Hematopoietic multipotent progenitor cell (in vitro differentiated cells): ENCODE data around the gene TSTD1. TPM values are rescaled to one million over a fixed set of nuclear protein-coding genes. Genes with fewer than 3 reads are reported as not detected.
A peak's percentile ranks its signal among the peaks of the same experiment; 100 is the strongest.
"Not testable (repeated sequence)": the region's sequence is repeated elsewhere in the genome, so short reads cannot be mapped to it uniquely, and the experiment has no call there.

Source experiments
- DNase-seq, 3 donors: peaks; one replicate each; pipeline ENCODE4 v3.0.0-alpha.2; 2011 to 2015; ENCODE audit warnings: low read depth in 2 of 3, low spot score in 2 of 3
- total RNA-seq: library from RNA; depleted of rRNA; stranded (reverse); fragments of >200 nt; gene quantifications from one replicate; pipeline ENCODE4 v1.2.3, GENCODE V29; 2012

TSTD1 gene
- total RNA-seq, 1 donor: 76.2 TPM

DNA sequence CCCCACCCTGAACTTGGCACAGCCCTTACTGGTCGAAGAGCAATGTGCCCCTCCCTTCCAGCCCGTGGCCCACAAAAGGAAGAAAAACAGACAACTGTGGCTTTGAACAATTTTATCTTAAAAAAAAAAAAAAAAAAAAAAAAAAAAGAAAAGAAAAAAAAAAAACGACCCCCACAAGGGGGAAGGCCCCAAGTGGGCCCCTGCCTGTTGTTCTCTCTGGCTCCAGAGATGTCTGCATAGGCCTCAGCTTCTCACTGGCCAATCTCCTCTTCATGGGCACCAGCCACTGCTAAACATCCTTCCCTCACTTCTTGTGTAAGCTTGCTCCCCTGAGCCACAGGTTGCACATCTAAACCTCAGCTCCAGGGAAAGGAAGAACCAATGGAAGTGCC, 386 bp upstream of the TSTD1 start:
- DNase-seq: no peak

DNA sequence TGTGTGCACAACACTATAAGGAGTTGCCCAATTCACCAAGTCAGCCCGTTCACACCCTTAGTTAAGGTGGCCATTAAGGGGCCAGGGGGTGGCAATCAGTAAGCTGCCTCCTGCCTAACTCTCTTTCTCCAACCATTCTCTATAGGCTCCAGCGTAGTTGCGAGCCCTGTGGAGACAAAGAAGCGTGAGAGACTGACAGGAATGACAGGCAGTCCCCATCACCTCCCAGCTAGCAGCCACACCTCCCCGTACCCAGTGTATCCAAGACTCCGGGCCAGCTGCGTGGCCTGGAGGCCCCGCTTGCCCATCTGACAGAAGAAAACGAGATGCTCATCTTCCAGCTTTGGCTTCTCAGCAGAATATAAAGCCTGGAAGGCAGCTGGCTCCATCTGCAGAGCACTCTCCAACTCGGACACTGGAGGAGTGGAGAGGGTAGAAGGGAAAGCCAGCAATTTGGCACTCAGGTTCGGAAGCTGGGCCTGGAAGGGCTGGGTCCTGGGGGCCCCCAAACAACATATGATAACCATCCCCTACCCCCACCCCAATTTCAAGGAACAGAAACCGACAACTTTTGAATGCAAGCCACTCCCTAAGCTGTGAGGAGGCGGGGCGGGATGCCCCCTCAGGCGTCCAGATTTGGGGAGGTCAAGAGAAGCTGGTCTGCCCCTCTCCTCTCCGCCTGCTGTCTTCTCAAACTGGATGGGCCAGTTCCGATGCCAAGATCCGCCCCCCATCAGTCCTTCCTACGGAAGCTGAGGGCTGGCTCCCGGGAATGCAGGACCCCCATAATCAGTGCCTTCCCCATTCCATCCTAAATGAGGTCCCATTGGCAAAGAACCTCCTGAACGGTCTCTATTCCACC, 872 bp downstream of the TSTD1 start:
- DNase-seq: no peak

DNA sequence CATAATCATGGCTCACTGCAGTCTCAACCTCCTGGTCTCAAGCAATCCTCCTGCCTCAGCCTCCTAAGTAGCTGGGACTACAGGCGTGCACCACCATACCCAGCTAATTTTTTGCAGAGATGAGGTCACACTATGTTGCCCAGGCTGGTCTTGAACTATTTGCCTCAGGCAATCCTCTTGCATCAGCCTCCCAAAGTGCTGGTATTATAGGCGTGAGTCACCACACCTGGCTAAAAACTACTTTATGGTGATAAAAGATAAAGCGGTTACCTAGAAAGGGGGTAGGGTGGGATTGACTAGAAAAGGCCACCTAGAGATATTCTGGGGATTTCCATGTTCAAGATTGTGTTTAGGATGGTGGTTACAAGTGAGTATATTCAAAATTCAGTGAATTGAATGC, 5.0 kb downstream of the TSTD1 start:
- no peak for DNase-seq

DNA sequence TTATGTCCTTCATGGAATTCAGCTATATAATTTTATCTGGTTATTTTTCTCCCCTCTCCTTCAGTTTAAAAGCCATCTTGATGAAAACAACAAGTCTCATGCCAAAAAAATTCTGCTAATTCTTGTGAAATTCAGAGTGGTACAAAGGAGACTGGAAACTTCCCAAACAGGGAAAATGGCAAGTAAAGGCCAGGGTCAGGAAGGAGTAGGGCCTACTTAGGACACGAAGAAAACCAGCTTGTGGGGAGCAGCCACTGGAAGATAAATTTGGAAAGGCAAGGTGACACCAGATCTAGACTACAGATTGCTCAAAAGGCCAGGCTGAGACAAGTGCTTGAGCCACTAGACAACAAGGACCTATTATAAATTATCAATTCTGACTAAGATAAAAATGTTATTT, 6.4 kb downstream of the TSTD1 start:
- DNase-seq: no peak

DNA sequence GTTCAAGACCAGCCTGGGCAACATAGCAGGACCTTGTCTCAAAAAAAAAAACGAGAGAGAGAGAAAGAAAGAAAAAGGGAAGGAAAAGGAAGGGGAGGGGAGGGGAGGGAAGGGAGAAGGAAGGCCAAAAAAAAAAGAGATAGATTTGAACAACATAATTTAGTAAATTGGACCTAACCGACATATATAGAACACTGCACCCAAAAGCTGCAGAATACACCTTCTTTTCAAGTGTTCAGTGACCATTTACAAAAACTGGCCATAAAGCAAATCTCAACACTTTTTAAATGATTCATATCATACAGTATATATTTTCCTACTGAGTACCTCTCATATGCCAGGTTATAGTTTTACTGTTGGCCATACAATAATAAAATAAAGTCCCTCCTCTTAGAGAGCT, 6.9 kb downstream of the TSTD1 start:
- no peak for DNase-seq

DNA sequence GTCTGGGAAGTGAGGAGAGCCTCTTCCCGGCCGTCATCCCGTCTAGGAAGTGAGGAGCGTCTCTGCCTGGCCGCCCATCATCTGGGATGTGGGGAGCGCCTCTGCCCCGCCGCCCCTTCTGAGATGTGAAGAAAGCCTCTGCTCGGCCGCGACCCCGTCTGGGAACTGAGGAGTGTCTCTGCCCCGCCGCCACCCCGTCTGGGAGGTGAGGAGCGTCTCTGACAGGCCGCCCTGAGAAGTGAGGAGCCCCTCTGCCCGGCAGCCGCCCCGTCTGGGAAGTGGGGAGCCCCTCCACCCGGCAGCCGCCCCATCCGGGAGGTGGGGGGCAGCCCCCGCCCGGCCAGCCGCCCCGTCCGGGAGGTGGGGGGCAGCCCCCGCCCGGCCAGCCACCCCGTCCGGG, 9.3 kb downstream of the TSTD1 start:
- DNase-seq: not testable (repeated sequence)

DNA sequence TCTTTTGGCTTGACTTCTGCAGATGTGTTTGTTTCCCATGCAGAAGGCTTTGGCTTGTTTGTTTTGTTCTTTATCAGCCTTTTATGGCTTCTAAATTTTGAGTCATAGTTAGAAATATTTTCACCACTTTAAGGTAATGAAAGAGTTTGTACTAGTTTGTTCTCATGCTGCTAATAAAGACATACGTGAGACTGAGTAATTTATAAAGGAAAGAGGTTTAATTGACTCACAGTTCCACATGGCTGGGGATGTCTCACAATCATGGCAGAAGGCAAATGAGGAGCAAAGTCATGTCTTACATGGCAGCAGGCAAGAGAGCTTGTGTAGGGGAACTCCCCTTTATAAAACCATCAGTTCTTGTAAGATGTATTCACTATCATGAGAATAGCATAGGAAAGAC, 11.8 kb downstream of the TSTD1 start:
- not testable (repeated sequence) for DNase-seq

DNA sequence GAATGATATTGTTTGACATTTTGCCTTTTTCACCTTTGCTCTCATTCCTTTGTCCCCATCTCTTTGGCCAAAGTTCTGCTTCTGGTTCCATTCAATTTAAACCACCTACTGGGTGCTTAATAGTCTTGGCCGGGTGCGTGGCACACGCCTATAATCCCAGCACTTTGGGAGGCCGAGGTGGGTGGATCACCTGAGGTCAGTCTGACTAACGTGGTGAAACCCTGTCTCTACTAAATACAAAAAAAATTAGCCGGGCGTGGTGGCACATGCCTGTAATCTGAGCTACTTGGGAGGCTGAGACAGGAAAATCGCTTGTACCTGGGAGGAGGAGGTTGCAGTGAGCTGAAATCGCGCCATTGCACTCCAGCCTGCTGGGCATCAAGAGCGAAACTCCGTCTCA, 16.3 kb downstream of the TSTD1 start:
- DNase-seq: not testable (repeated sequence)

DNA sequence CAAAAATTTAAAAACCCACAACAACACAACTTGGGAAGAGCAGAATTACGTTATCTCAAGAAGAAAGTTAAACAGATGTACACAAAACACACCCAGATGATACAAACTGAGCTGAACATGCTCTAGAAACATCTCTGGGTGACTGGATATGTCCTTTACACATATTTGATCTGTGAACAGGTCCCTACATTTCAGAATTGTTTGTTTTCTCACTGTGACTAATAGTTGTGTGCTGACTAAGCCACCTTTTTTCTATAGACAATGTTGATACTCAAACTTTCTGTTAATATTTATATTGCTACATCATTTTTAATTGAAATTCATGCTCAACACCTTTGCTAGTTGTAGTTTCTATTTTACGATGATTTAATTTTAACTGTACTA, 16.8 kb downstream of the TSTD1 start:
- DNase-seq: no peak

DNA sequence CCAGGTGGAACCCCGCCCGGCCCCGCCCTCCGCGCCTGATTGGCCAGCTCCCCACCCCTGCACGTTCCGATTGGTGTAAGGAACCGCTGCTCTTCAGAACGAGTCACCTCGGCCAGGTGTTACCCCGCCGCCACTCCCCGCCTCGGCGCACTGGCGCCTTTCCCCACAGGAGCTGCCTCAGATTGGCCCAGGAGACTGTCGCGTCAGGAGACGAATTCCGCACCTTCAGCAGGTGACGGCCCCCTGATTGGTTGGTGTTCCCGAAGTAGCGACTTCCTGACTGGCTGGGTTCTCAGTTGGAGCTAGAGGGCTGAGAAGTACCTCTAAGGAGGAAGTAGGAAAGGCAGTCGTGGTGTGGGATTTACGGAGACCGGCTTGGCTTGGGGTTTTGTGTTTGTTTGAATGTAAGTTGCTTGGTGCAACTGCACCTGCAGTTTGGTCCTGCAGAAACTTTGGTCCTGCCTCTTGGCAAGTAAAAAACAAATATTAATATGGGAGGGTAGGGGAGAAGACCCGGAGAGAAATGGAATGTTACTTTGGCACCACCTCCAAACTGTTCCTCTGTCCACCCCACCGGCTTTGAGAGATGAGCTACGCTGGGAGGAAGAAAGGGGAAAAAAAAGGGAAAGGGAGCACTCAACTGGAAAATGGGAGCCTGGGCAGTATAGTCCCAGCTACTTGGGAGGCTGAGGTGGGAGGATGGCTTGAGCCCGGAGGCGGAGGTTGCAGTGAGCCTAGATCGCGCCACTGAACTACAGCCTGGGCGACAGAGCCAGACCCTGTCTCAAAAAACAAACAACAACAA, 17.4 kb downstream of the TSTD1 start:
- peak; percentile 73 to 85 (median 84) for DNase-seq

DNA sequence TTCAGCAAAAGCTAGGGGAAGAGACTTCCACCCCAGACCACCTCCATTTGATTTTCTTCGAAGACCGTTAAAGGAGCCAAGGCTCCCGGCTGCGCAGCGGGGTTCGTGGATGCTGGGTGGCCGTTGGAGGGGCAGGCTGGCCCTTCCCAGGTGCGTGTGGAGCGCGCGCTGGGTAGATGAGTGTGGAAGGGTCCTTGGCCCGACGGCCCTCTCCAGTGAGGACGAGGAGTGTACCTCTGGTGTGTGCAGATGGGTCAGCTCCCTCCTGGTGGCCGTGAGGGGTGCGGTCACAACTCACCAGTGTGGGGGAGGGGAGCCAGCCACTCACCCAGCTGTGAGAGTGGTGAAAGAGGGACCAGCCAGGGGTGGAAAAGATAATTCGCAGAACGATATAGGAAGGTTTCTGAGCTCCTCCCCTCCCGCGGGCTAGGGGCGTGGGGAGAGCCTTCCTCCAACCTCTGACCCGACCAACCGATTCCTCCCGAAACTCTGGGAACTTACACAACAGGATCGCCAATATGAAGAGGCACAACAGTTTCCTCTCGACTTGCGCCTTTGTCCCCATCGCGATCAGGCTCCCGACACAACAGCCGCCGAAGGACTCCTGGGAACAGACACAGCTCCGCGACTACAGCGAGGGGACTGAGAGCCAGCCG, 18.1 kb downstream of the TSTD1 start, which contains the start of gene F11R:
Gene F11R (minus strand): TSS at position 644 of the 656 bp plus-strand sequence. CDS start 79 bp downstream, at position 565.
- DNase-seq: peak in 2 of 3 donors; percentile 59 to 74

DNA sequence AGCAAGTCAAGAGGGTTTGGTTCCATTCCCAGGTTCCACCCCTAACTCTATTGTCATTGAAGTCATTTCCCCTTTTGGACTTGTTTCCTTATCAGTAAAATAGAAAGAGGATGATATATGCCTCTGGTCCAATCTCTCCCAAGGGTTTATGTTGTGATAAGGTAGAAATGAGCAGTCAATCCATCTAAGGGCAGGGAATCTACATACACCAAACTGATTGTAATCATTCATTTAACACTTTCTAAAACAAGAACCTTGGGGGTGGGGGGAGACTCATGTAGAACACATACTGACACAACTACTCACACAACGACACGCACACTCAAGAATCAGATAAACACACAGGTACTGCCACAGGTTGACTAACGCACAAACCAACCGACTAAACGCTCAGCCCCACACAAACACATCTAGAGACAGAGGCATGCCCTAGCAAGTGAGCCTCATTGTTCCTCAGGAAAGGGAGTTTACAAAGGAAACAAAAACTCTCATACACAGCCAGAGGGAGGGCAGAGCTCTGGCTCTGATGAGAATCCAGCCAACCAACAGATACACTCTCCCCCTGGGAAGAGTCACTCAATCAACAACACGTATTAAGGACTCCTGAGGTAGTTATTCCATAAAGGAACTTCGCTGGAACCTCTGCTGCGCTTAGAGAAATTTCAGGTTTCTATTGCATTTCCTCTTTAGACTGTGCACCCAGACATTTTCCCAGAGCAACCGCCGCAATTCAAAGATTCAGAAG, 18.8 kb downstream of the TSTD1 start:
- DNase-seq: no peak

DNA sequence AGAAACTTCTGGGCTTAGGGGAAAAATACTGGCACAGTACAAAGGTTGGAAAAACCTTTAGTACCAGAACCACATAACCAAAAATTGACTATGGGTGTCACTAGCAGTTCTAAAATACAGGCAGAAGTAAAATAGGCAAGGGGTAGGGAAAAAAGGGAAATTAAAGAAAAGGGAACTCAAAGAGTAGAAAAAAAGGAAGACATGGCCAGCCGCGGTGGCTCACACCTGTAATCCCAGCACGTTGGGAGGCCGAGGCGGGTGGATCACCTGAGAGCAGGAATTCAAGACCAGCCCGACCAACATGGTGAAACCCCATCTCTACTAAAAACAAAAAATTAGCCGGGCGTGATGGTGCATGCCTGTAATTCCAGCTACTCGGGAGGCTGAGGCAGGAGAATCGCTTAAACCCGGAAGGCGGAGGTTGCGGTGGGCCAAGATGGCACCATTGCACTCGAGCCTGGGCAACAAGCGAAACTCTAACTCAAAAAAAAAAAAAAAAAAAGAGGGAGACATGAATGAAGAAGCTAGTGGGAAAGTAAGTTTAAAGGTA, 19.6 kb downstream of the TSTD1 start:
- DNase-seq: not testable (repeated sequence)

DNA sequence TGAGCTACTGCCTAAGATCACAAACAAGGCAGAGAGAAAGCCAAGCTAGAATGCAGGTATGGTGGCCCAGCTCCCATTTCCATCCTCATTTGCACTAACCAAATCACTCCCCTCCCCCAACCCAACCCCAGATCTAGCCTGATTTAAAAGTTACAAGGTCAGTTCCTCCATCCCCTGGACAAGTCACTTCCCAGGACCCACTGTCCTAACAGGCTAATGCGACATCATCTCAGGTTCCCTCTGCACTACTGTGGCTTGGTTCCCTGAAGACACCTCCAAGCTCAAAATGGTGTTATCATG, 20.2 kb downstream of the TSTD1 start:
- no peak for DNase-seq

DNA sequence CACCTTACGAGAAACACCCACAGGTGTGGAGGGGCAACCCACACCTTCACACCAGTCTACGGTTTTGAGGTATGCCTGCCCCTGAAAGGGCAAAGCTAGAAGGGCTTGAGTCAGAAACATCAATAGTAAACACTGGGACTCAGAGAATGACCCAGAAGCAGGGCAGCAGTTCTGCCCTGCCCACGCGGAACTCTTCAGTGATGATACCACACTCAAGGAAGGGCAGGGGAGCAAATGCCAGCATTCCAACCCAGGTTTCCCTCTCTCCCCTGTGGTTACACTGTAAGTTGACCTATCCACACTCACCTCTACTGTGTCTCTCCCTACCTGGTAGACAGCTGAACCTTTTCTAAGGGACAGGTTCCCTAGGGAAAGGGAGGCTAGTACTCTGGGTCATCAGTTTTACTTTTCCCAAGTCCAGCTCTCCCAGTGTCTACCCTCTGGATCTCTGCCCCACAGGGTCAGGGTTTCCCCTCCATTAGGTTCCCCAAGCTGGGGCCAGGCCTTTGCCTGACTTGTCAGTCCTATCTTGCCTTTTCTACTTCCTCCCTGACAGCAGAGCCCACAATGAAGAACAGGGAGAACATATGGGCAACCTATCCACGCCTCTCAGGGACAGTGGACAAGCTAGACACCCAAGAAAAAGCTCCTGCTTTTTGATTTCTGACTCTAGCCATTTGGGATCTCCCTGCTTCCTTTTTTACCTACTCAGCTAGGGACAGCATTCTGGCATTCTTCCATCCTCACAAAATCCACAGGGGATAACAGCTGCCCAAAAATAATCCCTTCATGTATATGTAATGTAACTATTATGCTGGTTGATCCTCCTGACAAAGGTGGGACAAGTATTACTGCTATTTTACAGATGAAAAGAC, 20.8 kb downstream of the TSTD1 start:
- no peak for DNase-seq

DNA sequence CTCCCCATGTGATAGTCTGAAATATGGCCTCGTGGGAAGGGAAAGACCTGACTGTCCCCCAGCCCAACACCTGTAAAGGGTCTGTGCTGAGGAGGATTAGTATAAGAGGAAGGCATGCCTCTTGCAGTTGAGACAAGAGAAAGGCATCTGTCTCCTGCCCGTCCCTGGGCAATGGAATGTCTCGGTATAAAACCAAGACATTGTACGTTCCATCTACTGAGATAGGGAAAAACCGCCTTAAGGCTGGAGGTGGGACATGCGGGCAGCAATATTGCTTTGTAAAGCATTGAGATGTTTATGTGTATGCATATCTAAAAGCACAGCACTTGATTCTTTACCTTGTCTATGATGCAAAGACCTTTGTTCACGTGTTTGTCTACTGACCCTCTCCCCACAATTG, 21.6 kb downstream of the TSTD1 start:
- not testable (repeated sequence) for DNase-seq

DNA sequence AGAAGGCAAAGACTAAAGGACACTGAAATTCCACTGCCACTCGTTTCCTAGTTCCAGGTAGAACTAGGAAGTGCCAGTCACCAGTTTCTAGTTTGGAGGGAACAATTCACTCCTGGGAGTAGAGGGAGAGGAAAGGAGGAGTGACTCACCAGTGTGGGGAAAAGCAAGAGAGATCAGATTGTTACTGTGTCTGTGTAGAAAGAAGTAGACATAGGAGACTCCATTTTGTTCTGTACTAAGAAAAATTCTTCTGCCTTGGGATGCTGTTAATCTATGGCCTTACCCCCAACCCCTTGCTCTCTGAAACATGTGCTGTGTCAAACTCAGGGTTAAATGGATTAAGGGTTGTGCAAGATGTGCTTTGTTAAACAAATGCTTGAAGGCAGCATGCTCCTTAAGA, 22.1 kb downstream of the TSTD1 start:
- not testable (repeated sequence) for DNase-seq

DNA sequence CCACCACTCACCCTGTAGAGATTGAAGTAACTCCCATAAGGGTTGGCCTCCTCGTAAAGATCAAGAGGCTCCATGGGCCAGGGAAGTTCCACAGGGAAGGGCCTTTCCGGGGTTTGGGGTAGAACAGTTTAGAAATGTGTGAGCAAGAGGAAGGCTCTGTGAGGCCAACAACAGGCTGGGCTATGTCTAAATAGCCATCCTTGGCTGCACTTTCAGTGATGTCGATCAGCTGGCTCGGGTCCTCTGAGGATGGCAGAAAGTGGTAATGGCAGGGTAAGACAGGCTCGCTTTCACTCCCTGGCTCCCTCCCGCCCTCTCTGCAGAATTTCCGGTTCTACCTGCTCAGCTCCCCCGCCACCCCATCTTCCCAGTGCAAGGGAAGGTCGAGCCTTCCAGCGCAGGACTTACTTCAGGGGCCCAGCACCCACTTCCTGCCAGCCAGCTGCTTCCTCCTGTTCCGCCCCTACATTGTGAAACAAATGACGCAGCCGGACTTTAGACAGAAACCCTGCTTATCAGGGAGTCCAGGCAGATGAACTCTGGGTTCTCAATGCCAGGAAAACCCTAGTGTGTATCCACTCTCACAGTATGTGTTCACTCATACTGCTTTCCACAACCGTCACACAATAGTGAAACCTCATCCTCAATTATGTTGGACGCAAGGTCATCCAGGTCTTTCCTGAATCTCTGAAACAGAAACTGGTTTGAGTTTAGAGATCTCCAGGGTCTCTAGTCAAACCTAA, 25.1 kb downstream of the TSTD1 start:
- peak in 2 of 3 donors; percentile 93 to 99 for DNase-seq

DNA sequence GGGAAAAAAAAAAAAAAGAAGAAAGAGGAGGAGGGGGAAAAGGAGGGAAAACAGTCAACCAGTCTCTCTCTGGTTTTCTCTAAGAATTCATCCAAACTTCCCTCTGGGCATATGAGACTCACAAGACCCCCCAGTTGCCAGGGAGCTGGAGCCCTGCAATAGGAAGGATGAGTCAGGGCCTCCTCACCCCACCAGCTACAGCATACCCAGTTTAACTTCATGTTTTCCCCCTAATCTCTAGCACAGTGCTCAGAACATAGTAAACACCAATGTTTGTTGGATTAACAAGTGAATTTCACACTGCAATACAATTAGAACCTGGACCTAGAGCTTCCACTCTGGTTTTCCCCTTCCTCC, 25.7 kb downstream of the TSTD1 start:
- peak in 2 of 3 donors; percentile 41 to 67 for DNase-seq
